Measurements from ENCODE around the gene SMIM32. TPM values are rescaled to one million over a fixed set of nuclear protein-coding genes. Genes with fewer than 3 reads are reported as not detected.

Gene SMIM32
- total RNA-seq, 1 experiment from 2014 or later = 0.31 TPM

DNA sequence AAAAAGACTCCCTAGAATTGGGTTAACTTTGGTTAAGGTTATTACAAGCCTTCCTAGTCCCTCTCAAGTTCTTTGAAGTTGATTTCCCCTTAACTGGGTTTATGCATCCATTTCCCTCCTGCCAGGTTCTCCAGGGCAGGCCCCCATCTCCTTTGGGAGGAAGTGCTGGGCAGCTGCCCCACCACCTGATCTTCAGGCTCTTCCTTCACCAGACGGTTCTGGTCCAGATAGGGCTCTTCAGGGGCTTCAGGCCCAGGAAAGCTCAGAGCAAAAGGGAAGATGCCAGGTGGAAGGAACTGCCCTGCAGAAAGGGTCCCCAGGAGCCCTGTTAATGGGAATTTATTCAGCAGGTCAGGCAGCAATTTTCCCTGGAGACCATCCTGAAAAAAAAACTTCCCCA lies 2.1 kb downstream of the SMIM32 start:
- Histone ChIP-seq H3K27ac (ENCODE audit: low read length) (no peak overlapping the region), H3K4me3 (ENCODE audit: low read depth in 2 of 2, low read length in 2 of 2) (no peak overlapping the region), H3K4me1 (ENCODE audit: control insufficient read depth, insufficient read depth, low read length) (peaks cover 6% of the 10 kb centered on the region; the same call in 1 of the 2 replicates), H3K36me3 (ENCODE audit: control insufficient read depth, insufficient read depth, low read length) (no peaks in the 10 kb centered on the region), H3K9me3 (ENCODE audit: control insufficient read depth, insufficient read depth, low read depth, low read length) (no peaks in the 10 kb centered on the region), H3K27me3 (ENCODE audit: control insufficient read depth, insufficient read depth, low read length) (no peaks in the 10 kb centered on the region; the same call in 1 of the 2 replicates)
- no TSS peak for BruUV-seq (replicated peaks)
- intact Hi-C loops (cut with micrococcal nuclease; ENCODE audit: unreplicated experiment) = no loop called here
- ChIA-PET CTCF (interaction anchor here (0.6 kb wide), 1 partner anchor 21 kb away, joined by 4 read pairs; no protein-coding TSS in a partner anchor), POLR2A (no interaction called here)
- TF ChIP-seq TCF7L2 (IDR thresholded peaks at IDR 0.05; ENCODE audit: low read depth, low read length) (no peak), SIN3A (IDR thresholded peaks at IDR 0.05; ENCODE audit: borderline replicate concordance, insufficient read depth, low read depth, low read length) (no peak)
- TF ChIP-seq, protein P1, sequence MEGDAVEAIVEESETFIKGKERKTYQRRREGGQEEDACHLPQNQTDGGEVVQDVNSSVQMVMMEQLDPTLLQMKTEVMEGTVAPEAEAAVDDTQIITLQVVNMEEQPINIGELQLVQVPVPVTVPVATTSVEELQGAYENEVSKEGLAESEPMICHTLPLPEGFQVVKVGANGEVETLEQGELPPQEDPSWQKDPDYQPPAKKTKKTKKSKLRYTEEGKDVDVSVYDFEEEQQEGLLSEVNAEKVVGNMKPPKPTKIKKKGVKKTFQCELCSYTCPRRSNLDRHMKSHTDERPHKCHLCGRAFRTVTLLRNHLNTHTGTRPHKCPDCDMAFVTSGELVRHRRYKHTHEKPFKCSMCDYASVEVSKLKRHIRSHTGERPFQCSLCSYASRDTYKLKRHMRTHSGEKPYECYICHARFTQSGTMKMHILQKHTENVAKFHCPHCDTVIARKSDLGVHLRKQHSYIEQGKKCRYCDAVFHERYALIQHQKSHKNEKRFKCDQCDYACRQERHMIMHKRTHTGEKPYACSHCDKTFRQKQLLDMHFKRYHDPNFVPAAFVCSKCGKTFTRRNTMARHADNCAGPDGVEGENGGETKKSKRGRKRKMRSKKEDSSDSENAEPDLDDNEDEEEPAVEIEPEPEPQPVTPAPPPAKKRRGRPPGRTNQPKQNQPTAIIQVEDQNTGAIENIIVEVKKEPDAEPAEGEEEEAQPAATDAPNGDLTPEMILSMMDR (IDR thresholded peaks at IDR 0.05) = no peak
- ATAC-seq (no peak), DNase-seq (ENCODE audit: low read depth, low spot score) (no peak)
- in situ Hi-C loops (cut with HindIII; ENCODE audit: low pct_unique_long_range_greater_than_20kb, low sequenced_read_pairs) = no loop called here

DNA sequence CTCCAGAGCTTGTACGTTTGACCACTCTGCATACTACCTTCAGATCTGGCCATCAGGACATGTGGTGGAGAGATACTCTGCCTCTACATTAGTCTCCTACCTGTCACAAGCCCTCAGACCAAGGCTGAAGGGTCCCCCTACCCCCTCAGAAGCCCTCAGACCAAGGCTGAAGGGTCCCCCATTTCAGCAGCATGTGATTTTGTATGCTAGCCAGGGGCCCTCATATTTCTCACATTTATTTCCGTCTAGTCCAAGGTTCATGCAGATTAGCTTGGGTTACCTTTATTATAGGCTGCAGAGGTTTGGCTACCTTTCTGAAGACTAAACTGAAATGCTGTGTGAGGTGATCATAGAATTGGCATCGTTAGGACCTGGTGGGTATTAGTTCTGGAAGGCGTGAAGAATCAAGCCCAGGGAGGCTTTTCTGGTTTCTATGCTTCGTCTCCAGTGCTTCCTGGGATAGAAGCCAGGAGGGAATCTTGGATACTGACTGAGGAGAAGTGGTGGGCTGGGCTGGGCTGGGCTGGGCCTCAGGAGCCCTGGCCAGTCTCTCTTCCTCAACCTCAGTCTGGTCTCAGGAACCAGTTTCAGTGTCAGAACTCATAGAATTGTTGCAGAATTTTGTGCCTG lies 2.8 kb downstream of the SMIM32 start:
- no TSS peak for BruUV-seq (replicated peaks)
- no peak for DNase-seq (ENCODE audit: low read depth, low spot score)
- ChIA-PET POLR2A (interaction anchor here (0.6 kb wide), 1 partner anchor 66 kb away, joined by 3 read pairs; no protein-coding TSS in a partner anchor), CTCF (no interaction called here)
- H3K27ac ChIP-seq (ENCODE audit: low read length) = no peak overlapping the region
- ATAC-seq = no peak
- H3K36me3 ChIP-seq (ENCODE audit: control insufficient read depth, insufficient read depth, low read length) = no peaks in the 10 kb centered on the region
- in situ Hi-C loops (cut with HindIII; ENCODE audit: low pct_unique_long_range_greater_than_20kb, low sequenced_read_pairs) (no loop called here), intact Hi-C loops (cut with micrococcal nuclease; ENCODE audit: unreplicated experiment) (no loop called here)
- H3K27me3 ChIP-seq (ENCODE audit: control insufficient read depth, insufficient read depth, low read length) = no peaks in the 10 kb centered on the region; the same call in 1 of the 2 replicates
- H3K4me1 ChIP-seq (ENCODE audit: control insufficient read depth, insufficient read depth, low read length) = peaks cover 6% of the 10 kb centered on the region; the same call in 1 of the 2 replicates
- no peaks in the 10 kb centered on the region for H3K9me3 ChIP-seq (ENCODE audit: control insufficient read depth, insufficient read depth, low read depth, low read length)
- no peak overlapping the region for H3K4me3 ChIP-seq (ENCODE audit: low read depth in 2 of 2, low read length in 2 of 2)
- TF ChIP-seq, protein P2, sequence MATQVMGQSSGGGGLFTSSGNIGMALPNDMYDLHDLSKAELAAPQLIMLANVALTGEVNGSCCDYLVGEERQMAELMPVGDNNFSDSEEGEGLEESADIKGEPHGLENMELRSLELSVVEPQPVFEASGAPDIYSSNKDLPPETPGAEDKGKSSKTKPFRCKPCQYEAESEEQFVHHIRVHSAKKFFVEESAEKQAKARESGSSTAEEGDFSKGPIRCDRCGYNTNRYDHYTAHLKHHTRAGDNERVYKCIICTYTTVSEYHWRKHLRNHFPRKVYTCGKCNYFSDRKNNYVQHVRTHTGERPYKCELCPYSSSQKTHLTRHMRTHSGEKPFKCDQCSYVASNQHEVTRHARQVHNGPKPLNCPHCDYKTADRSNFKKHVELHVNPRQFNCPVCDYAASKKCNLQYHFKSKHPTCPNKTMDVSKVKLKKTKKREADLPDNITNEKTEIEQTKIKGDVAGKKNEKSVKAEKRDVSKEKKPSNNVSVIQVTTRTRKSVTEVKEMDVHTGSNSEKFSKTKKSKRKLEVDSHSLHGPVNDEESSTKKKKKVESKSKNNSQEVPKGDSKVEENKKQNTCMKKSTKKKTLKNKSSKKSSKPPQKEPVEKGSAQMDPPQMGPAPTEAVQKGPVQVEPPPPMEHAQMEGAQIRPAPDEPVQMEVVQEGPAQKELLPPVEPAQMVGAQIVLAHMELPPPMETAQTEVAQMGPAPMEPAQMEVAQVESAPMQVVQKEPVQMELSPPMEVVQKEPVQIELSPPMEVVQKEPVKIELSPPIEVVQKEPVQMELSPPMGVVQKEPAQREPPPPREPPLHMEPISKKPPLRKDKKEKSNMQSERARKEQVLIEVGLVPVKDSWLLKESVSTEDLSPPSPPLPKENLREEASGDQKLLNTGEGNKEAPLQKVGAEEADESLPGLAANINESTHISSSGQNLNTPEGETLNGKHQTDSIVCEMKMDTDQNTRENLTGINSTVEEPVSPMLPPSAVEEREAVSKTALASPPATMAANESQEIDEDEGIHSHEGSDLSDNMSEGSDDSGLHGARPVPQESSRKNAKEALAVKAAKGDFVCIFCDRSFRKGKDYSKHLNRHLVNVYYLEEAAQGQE (IDR thresholded peaks at IDR 0.05; ENCODE audit: insufficient read depth in 1 of 2, low read depth in 2 of 2, low read length in 1 of 2) = no peak
- TF ChIP-seq, protein P1 (IDR thresholded peaks at IDR 0.05) = no peak
- TF ChIP-seq POLR2AphosphoS5 (IDR thresholded peaks at IDR 0.05; ENCODE audit: low read depth, low read length) (no peak), TCF7L2 (IDR thresholded peaks at IDR 0.05; ENCODE audit: low read depth, low read length) (no peak), SIN3A (IDR thresholded peaks at IDR 0.05; ENCODE audit: borderline replicate concordance, insufficient read depth, low read depth, low read length) (no peak)

Data from Panc1 (cell line).